Erythroblast (primary cell): ENCODE results near the gene SMIM44.

Experiments used
- GATA1 ChIP-seq: IDR thresholded peaks from 2 replicates; pipeline ENCODE4 v1.6.1; 2011; ENCODE audit warnings: low read depth, mild to moderate bottlenecking, control low read depth, low read length, moderate library complexity
- POLR2A ChIP-seq: IDR thresholded peaks from 2 replicates; pipeline ENCODE4 v1.6.1; 2011; ENCODE audit warnings: mild to moderate bottlenecking, low read length

- TF ChIP-seq POLR2A (no peak), GATA1 (no peak)
Observed at GRCh38 chr19:3503036-3503572, 19.9 kb upstream of the SMIM44 start.
